Epithelial cell of esophagus (primary cell): ENCODE measurements around the gene MANSC4.

ENCODE experiments used
- DNase-seq: peaks from one replicate; pipeline ENCODE4 v3.0.0; 2010; ENCODE audit warnings: low read depth
- H3K4me3 ChIP-seq: 2 replicates; pipeline ENCODE4 v1.5.1; 2011; ENCODE audit warnings: mild to moderate bottlenecking, low read length, control low read depth
- CTCF ChIP-seq: IDR thresholded peaks from 2 replicates; pipeline ENCODE4 v1.5.1; 2011; ENCODE audit warnings: low read depth, mild to moderate bottlenecking, low read length, control low read depth, inconsistent platforms; ENCODE audit not compliant: insufficient read depth; ENCODE audit errors: missing control alignments

The MANSC4 gene

GRCh38 chr12:27787559-27787958 is 7.5 kb upstream of the MANSC4 start:
- DNase-seq, result no peak
- no peak for TF ChIP-seq CTCF
- no peak overlapping the region for H3K4me3 ChIP-seq

GRCh38 chr12:27785882-27786570 is 6.0 kb upstream of the MANSC4 start:
- TF ChIP-seq CTCF, result no peak
- H3K4me3 ChIP-seq, result no peak overlapping the region
- peak; percentile 90 for DNase-seq

GRCh38 chr12:27782481-27782880 is 2.4 kb upstream of the MANSC4 start:
- H3K4me3 ChIP-seq, result no peak overlapping the region
- TF ChIP-seq CTCF, result no peak
- no peak for DNase-seq

GRCh38 chr12:27781680-27782079 is 1.6 kb upstream of the MANSC4 start:
- no peak for TF ChIP-seq CTCF
- no peak for DNase-seq
- H3K4me3 ChIP-seq, result peak overlapping the region; percentile 69

GRCh38 chr12:27780612-27781408 is 774 bp upstream of the MANSC4 start:
- TF ChIP-seq CTCF, result no peak
- DNase-seq, result peak; percentile 59
- H3K4me3 ChIP-seq, result peak overlapping the region; percentile 69

GRCh38 chr12:27779416-27779919 is 568 bp downstream of the MANSC4 start:
- peak overlapping the region; percentile 69 for H3K4me3 ChIP-seq
- DNase-seq, result no peak
- no peak for TF ChIP-seq CTCF
